Breast epithelium (tissue), 3 donors: Measurements from ENCODE around the gene RPUSD1.
A peak's percentile ranks its signal among the peaks of the same experiment; 100 is the strongest.

ENCODE experiments used
- POLR2A ChIP-seq: fragments of 450-650 bp; IDR thresholded peaks from one replicate; pipeline ENCODE4 v1.6.1; 2016; ENCODE audit warnings: antibody characterized with exemption, mild to moderate bottlenecking, moderate library complexity
- POLR2AphosphoS5 ChIP-seq, 3 donors: sonication (generic); formaldehyde crosslinking; IDR thresholded peaks; one replicate each; pipeline ENCODE4 v1.6.1; 2017; ENCODE audit warnings: antibody characterized with exemption in 3 of 3
- TF ChIP-seq, protein P1 (sequence below), 3 donors: fragments of 450-650 bp; IDR thresholded peaks; one replicate each; pipeline ENCODE4 v1.5.1; 2016 to 2017; ENCODE audit warnings: antibody characterized with exemption in 3 of 3, mild to moderate bottlenecking in 3 of 3, moderate library complexity in 3 of 3

GRCh38 chr16:749010-749409 is 39.2 kb downstream of the RPUSD1 start:
- TF ChIP-seq, protein P1, sequence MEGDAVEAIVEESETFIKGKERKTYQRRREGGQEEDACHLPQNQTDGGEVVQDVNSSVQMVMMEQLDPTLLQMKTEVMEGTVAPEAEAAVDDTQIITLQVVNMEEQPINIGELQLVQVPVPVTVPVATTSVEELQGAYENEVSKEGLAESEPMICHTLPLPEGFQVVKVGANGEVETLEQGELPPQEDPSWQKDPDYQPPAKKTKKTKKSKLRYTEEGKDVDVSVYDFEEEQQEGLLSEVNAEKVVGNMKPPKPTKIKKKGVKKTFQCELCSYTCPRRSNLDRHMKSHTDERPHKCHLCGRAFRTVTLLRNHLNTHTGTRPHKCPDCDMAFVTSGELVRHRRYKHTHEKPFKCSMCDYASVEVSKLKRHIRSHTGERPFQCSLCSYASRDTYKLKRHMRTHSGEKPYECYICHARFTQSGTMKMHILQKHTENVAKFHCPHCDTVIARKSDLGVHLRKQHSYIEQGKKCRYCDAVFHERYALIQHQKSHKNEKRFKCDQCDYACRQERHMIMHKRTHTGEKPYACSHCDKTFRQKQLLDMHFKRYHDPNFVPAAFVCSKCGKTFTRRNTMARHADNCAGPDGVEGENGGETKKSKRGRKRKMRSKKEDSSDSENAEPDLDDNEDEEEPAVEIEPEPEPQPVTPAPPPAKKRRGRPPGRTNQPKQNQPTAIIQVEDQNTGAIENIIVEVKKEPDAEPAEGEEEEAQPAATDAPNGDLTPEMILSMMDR (IDR thresholded peaks at IDR 0.05), result no peak
- TF ChIP-seq POLR2AphosphoS5 (IDR thresholded peaks at IDR 0.05) (peak in 1 of 3 donors; percentile 38), POLR2A (no peak)
